Right ventricle myocardium inferior (tissue), 1 donor: ENCODE measurements around the gene ZFHX3. TPM values are rescaled to one million over a fixed set of nuclear protein-coding genes. Genes with fewer than 3 reads are reported as not detected.

Experiments
- ATAC-seq: fragments of 200-7000 bp; cut with Tn5 transposase; one replicate; pipeline ENCODE4 v1.9.1; 2020; ENCODE audit warnings: mild to moderate bottlenecking, moderate library complexity
- DNase-seq: peaks from one replicate; pipeline ENCODE4 v3.0.0; 2021; ENCODE audit errors: missing footprints
- intact Hi-C: fragments of 100-400 bp; cut with DNase I; formaldehyde crosslinking; loops from one replicate; pipeline ENCODE4 v1.11.0; 2022
- total RNA-seq: library from RNA; stranded (reverse); fragmentation: NEBNext Ultra II Directional; extraction: Animal tissue kit (Norgen Biotek cat#: 25700); gene quantifications from one replicate; pipeline ENCODE4 v1.2.1, GENCODE V29; 2021
- donor health status: DM: no; HTN: yes; CAD: no; lungs with severe emphysema.

The ZFHX3 gene
- total RNA-seq, 1 donor from 2014 or later, result 8.4 TPM

DNA sequence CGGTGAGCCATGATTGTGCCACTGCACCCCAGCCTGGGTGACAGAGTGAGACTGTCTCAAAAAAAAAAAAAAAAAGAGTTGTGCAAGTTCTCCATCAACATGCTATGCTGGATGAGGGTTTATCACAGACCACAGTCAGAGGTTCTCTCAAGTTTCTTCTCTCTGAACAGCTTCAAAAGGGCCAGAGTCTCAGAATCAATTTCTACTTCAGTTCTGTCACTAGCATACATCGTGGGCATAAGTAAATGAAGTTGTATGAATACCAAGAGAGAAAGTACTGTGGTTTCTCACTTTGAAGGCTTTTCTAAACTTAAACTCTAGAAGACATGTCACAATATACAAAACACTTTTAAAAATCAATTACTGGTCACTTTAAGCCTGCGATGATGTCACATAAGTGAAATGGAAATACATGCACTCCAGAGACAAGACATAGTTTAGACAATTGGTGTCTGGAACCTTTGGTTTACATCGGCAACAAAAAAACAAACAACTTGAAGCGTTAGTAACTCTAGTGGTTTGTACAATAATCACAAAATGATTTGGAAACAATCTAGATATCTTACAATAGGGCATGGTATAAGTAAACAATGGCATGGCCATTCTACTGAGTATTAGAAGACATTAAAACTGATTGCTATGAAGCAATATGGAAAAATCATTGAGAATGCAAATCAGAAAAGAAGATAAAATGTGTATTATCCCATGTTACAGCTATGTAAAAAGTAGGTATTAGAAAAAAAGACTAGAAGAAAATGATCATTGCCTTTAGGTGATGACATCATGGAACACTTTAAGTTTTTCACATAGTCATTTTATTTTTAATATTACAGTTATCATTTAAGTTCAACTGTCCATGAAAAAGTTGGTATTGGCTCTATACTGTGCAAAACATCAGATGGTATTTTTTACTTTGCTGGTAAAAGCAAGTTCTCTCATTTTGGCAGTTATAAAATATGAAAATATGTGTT, 232.3 kb downstream of the ZFHX3 start:
- ATAC-seq, result no peak
- DNase-seq, result no peak
- intact Hi-C loops, result loop anchor here (5.0 kb wide), 1 partner anchor 497 kb away; no protein-coding TSS in a partner anchor

DNA sequence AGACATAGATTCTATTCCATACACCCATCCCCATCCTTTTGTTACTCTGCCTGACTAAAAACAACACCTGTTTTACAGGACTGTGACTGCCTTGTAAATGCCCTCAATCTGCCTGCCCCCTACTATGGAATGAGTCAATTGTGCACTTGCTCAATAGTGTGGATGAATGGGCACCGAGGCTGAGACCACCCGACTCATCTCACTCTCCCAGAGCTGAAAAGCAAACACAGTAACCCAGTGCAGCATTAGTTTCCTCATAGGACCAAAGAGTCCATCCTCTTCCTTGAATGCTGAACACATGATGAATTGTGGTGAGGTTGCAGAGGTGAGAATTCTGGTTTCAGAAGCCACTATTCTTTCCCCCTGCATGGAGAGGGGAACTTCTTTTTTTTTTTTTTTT, 233.7 kb downstream of the ZFHX3 start:
- intact Hi-C loops, result no loop called here
- DNase-seq (no peak), ATAC-seq (no peak)

DNA sequence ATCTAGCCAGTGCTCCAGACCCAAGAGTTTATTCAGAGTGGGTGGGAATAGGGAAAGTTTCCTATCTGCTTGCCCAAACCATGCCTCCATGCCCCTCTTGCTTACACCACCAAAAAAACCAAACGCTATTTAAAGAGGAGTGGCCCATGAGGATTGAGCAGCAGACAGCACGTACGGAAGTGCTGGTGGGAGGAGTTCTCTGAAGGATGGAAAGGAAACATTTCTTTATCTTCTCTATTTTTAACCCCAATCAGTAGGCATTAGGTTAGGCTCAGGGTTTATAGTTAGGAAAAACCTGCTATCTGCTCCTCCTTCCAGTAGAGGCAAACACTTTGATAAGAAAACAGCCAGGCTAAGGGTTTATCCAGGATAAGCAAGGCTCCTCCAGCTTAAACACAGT, 235.3 kb downstream of the ZFHX3 start:
- DNase-seq (no peak), ATAC-seq (no peak)
- intact Hi-C loops, result no loop called here

DNA sequence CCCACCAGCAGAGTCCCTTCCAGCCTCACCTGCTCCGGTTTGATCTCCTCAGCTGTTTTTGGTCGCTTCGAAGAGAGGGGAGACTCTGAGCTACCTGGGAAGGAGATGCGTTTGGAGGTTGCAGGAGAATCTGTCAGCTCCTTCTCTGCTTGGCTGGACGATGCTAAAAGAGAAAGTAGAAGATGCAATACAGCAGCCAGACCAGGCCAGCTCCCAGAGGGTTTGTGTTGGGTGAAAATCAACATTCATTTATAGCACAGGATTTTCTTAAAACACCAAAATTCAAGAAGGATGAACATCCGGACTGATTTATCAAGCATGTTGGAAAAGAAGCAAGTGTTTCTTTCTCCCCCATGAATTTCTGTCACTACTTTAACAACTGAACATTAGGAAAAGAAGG, 236.1 kb downstream of the ZFHX3 start:
- no peak for DNase-seq
- ATAC-seq, result peak; percentile 64
- intact Hi-C loops, result no loop called here

DNA sequence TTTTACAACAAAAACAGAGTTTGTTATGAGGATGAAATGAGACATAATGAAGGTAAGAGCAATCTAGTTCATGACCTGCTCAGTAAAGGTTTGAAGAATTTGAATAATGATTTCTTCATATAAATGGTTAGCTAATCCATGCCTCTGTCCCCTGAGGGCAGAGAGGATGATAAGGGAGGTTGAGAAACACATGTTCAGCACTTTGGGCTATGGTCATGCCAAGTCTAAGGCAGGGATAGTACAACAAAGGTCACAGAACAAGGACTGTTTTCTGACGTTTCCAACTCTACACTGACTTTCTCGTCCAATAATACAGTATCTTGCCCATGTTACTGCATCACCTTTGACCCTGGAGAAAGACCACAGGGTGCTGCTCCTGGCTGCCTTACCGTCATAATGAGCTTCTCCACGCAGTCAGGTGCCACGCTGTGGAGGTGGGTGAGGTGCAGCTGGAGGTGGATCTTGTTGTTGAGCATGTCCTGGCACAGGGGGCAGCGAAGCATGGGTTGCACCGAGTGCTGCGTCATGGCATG, 236.7 kb downstream of the ZFHX3 start:
- intact Hi-C loops, result no loop called here
- DNase-seq (no peak), ATAC-seq (peak; percentile 92)

DNA sequence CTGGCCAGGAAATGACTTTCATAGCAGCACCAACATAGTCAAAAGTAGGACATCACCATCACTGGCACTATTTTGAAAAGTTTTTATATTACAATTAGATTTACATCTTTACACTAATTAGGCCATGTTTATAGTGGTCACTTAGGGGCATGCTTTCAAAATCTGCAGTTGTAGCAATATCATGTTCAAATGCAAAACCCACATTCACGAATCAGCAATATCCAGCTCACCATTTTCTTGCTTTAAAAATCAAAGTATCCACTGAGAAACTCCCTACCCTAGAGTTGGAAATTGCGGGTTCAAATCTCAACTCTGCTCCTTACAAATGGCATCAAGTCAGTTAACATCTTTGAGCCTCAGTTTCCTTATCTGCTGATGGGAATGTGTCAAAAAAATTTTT, 237.4 kb downstream of the ZFHX3 start:
- ATAC-seq (no peak), DNase-seq (no peak)
- intact Hi-C loops, result no loop called here

DNA sequence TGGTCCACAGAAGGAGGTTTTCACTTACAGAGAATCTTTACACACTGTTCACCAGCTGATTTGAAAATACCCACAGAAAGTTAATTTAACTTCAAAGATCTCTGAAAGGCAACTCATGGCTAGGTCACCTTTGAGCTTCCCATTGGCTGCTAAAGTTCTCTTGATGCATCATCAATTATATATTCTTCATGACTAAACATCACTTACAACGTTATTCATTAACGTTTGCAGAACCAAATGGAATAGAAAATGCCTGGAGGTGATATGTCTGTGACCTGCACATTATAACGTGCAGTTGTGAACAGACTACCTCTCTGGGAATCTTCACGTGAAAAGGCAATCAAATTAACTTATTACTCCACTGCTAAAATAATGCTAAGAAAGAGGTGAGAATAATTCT, 238.5 kb downstream of the ZFHX3 start:
- intact Hi-C loops, result no loop called here
- DNase-seq, result no peak
- ATAC-seq, result no peak

DNA sequence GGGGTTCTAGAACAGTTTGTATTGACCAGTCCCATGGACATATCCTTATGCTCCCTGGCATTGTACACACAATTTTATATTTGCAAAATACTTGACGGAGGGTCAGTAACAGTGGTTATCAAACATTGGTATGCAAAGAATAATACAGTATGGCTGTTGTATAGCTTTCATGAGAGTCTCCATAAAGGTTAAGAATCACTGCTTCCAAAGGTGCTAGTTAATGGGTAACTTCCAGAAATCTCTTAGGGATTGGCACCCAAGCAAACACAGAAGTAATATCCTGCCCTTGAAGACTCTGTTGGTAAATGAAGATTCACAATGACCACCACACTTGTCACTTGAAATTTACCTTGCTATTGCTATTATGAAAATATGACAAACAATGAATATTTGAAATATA, 239.2 kb downstream of the ZFHX3 start:
- ATAC-seq (no peak), DNase-seq (no peak)
- intact Hi-C loops, result no loop called here

DNA sequence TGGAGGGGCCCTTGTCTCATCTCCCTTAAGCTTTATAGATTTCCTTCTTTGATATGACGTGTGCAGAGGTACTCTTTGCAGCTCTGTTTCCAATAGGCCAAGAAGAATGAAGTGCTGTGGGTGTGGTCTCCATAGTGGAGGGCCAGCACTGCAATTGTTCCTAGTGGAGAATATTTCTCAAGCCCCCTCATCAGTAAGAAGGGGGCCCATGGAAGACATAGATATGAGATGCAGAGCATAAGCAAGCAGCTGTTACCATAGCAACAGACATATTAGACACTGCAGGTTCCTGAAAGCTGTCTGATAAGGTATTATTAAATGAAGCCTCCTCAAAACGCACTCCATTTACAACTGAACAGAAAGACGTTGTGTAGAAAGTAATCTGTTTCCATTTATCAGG, 240.7 kb downstream of the ZFHX3 start:
- intact Hi-C loops, result no loop called here
- DNase-seq (no peak), ATAC-seq (no peak)

DNA sequence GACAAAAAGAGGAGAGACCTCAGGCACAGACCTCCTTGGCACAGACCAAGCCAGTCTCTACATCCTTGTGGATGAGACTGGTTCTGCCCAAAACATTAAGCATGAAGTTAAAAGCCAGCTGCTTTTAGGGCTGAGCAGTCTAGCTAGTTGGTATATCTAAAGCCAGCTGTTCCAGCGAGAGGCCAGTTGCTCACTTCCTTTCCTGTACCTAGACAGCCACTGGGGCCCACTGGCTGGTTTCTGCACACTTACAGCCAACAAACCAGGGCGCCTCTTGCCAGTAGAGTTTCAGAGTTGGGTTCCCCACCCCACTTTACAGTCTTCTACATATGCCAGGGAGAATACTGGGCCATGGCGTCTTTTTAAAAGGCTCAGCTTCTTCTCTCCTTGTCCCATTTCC, 242.4 kb downstream of the ZFHX3 start:
- no peak for DNase-seq
- ATAC-seq, result no peak
- intact Hi-C loops, result no loop called here

DNA sequence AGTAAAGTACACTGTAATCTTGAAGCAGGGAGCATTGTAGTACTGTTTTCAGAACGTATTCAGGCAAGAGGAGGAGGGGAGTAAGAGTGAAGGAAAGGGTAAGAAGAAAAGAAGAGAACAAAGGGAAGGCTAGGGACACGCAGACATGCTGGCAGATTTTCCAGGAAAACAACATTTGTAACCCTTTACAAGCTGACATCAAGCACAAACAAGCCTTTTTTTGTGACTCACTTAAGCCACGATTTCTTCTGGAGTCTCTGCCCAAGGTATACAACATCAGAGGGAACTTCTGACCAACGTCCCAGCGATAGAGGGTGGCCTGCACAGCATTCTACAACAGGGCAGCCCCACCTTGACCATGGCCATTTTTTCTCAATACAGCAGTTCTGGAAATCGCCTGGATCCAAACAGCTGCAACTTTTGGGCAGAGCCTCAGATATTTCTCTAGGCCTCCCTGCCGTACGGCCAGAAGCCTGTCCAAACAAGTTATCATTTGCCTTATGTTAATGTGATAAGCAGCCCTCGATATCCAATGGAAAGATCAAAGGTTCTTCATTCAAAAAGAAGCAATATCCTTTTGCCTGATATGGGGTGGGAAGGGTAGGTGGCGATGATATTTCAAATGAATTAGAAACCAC, 247.3 kb downstream of the ZFHX3 start:
- no peak for ATAC-seq
- no peak for DNase-seq
- intact Hi-C loops, result no loop called here

DNA sequence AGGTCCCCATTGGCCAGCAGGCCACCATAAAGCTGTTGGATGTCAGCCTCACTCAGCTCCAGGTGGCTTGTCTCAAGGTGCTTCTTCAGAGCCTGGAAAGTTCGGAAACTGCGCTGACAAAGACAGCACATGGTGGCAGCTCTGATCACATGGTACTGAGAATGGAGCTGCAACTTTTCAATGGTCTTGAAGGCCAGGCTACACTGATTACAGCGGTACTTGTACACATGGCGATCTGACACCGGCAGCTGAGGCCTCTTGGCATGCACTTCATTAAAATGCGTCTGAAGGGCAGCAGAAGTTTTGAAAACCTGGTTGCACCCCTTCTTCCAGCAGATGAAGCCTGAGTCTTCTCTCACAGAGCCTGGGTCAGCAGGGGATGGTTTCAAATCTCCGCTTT, 249.7 kb downstream of the ZFHX3 start:
- DNase-seq, result no peak
- intact Hi-C loops, result no loop called here
- ATAC-seq, result no peak

DNA sequence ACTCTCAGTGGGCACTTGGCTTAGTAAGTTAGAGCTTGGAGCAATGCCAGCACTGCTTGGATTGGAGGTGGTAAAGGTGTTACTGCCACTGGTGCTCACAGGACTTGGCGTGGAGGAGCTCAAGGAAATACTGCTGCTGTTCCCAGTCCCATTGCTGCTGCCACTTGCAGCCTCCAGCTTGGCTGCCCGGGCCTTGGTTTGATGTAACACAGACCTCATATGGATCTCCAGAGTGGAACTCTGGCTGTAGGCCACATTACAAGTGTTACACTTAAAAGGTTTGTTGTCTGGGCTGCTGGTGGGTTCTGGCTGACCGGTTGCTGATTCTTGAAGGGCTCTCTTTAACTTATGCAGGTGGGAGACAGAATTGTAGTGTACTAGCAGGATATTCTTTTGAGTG, 250.3 kb downstream of the ZFHX3 start:
- ATAC-seq (peak; percentile 65), DNase-seq (no peak)
- intact Hi-C loops, result no loop called here

DNA sequence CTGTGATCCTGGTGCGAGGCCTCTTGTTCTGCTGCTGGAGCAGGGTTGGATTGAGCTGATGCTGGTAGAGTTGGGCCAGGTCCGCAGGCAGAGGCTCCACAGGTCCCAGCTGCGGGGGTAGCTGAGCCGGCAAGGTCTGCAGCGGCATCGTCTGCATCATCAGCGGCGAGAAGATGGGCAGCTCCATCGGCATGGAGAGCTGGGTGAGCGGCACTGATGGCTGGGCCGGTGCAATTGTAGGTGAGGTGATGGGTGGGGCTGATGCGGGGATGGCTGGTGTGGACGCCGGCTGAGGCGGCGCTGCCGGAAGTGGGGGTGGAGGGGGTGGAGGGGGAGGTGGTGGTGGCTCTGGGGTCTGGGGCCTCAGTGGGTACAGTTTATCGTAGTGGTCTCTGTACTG, 251.7 kb downstream of the ZFHX3 start:
- no peak for ATAC-seq
- intact Hi-C loops, result no loop called here

DNA sequence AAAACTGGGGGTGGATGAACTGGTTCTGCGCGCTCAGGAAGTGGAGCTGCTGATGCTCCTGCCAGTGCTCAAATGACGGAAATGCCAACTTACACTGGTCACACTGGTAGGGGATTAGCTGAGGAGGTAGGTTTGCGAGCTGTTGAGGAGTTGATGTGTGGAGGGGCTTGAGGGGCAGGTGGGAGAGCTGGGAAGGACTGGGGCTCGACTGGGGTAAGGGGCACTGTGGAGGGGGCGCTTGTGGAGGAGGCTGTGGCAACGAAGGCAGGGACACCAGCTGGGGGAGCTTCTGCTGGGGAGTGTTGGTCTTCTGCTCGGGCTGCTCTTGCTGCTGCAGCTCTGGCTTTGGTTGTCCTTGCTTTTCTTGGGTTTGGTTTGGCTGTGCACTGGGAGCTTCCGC, 252.9 kb downstream of the ZFHX3 start:
- intact Hi-C loops, result no loop called here
- ATAC-seq, result no peak
- no peak for DNase-seq

More for the DNA sequence above, 251.7 kb downstream of the ZFHX3 start:
- DNase-seq, result peak; percentile 47

DNA sequence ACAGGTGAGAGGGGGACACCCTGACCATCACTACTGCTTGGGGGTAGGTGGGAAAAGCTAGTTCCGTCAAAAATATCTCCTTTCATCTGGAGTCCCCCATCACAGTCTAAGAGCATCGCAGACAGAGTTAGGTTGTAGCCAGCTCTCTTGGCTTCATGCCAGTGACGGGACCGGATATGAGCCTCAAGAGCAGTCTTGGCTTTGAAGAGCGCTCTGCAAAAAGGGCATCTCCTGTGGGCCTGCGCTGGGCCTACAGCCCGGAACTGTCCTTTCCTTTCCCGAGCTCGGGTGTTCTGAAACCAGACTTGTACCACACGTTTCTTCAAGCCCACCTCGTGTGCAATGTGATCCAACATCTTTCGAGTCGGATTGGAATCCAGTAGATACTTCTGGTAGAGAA, 253.6 kb downstream of the ZFHX3 start:
- no peak for ATAC-seq
- intact Hi-C loops, result no loop called here
- DNase-seq, result peak; percentile 60

DNA sequence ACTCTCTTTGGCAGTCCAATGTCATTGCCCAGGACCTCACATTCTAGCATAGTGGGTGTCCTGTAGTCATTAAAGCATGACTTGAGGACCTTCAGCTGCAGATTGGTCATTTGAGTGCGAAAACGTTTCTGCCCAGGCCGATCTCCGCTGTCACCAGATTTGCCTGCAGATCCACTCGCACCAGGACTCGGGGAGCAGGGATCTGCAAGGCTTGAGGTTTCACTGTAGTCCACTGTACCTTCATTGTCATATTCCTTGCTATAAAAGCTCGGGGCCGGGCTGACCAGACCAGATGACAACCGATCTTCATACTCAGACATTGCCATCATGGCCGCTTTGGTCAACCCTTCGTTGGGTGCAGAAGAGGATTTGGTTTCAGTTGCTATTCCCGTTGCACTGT, 254.2 kb downstream of the ZFHX3 start:
- DNase-seq, result no peak
- no peak for ATAC-seq
- intact Hi-C loops, result no loop called here

DNA sequence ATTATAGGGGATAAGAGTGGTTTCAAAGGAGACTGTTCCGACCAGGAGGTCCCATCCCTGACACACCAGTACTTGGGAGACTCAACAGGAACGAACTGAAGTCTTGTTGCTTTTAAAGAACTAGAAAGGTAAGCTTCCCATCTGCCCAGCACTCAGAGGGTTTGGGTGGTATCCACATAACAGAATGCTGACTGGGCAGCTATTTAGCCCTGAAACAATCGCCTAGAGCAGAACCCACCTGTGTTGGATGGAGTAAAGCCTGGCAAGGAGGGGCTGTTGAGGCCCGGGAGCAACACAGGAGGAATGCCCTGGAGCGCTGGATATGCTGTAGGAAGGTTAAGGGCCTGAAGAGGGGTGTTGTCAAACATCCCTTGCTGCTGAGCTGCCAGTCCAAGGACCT, 254.9 kb downstream of the ZFHX3 start:
- DNase-seq, result no peak
- ATAC-seq, result no peak
- intact Hi-C loops, result no loop called here

DNA sequence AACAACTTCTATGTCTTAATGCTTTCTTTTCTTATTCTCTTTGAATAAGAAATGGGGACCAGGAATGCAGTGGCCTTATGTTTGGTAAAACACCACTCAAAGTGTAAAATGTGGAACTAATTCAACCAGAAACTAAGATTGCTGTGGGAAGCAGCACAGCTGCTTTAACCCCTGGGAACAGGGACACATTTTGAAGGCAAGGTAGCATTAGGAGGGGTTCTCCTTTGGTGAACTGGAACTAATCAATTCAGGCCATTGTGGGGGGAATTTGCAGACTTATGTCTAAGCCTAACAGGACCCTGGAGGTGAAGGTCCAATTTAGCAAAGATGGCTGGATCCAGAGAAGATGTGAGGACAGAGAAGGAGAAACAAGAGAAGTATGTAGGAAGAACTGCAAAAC, 256.1 kb downstream of the ZFHX3 start:
- ATAC-seq, result no peak
- no peak for DNase-seq
- intact Hi-C loops, result no loop called here

DNA sequence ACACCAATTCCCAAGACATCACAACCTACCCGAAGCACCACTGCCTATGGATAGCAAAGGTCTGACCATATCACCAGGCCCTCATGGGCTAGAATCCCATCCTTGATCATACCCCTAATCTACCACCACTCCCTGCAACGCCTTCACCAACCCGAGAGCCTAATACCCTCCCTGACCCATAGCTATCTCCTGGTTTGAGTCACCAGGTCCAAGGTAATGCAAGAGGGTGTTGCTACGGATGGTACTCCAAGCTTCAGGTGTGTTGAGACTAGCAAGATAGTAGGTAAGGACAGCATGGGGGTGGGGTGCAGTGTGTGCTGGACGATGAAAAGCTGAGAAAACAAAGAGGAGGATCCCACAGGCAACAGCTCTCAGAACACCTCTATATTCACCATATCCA, 258.0 kb downstream of the ZFHX3 start:
- intact Hi-C loops, result no loop called here
- ATAC-seq (no peak), DNase-seq (no peak)
